ENCODE results near the gene PCDHGA1.

- TF ChIP-seq EZH2 (IDR thresholded peaks at IDR 0.05; ENCODE audit: borderline replicate concordance, insufficient read depth, low read depth, low read length, poor library complexity, severe bottlenecking) (no peak), CTCF (IDR thresholded peaks at IDR 0.05) (no peak)
These were observed 10.6 kb upstream of the PCDHGA1 start for GRCh38 chr5:141319699-141320098.
